ENCODE measurements around the gene WARS2.
A peak's percentile ranks its signal among the peaks of the same experiment; 100 is the strongest.
"Not testable (repeated sequence)": the region's sequence is repeated elsewhere in the genome, so short reads cannot be mapped to it uniquely, and the experiment has no call there.

The WARS2 gene

GRCh38 chr1:119179051-119179450 lies 38.6 kb upstream of the WARS2 start:
- H3K4me3 ChIP-seq (replicated peaks; ENCODE audit: low read depth, low read length), result no peak overlapping the region
- DNase-seq (ENCODE audit: extremely low read depth, low read depth), result no peak

DNA sequence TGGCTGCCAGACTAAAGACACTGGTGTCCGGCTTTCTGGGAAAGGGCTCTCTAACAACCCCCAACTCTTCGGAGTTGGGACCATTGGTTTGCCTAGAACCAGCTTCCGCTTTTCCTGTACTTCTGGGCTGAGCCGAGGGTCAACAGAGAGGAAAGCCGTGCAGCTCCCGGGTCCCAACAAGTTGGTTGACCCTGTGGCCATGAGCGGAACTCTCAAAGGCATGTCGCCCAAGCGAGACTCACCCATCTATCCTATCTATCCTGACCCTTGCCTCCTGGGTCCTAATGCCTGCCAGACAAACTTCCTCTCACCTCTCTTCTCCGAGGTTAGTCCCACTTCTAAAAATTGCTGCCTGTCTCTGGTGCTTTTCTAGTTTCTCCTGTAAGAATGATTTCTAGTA lies 32.5 kb upstream of the WARS2 start:
- H3K4me3 ChIP-seq (replicated peaks; ENCODE audit: low read depth, low read length); DNase-seq (ENCODE audit: extremely low read depth, low read depth): not testable (repeated sequence)

More at GRCh38 chr1:119179051-119179450, 38.6 kb upstream of the WARS2 start:
- TF ChIP-seq CTCF (IDR thresholded peaks at IDR 0.05; ENCODE audit: low read depth, low read length, missing control alignments), result no peak

DNA sequence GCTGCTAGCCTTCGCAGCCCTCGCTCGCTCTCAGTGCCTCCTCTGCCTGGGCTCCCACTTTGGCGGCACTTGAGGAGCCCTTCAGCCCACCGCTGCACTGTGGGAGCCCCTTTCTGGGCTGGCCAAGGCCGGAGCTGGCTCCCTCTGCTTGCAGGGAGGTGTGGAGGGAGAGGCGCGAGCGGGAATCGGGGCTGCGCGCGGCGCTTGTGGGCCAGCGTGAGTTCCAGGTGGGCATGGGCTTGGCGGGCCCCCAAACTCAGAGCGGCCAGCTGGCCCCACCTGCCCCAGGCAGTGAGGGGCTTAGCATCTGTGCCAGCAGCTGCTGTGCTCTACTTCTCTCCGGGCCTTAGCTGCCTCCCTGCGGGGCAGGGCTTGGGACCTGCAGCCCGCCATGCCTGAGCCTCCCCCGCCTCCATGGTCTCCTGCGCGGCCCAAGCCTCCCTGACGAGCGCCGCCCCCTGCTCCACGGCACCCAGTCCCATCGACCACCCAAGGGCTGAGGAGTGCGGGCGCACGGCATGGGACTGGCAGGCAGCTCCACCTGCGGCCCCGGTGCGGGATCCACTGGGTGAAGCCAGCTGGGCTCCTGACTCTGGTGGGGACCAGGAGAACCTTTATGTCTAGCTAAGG lies 31.0 kb upstream of the WARS2 start:
- DNase-seq (ENCODE audit: extremely low read depth, low read depth); H3K4me3 ChIP-seq (replicated peaks; ENCODE audit: low read depth, low read length): not testable (repeated sequence)

DNA sequence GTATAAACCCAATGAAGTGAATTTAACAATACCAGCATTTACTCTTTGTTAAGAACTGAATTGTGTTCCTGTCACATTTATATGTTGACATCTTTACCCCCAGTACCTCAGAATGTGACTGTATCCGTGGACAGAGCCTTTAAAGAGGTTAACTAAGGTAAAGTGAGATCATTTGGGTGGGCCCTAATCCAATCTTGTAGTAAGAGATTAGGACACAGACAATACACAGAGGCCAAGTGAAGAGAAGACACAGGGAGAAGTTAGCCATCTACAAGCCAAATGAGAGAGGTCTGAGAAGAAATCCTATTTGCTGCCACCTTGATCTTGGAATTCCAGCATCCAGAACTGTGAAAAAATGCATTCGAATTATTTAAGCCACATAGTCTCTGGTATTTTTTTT lies 22.9 kb upstream of the WARS2 start:
- no peak for TF ChIP-seq CTCF (IDR thresholded peaks at IDR 0.05; ENCODE audit: low read depth, low read length, missing control alignments)
- no peak for DNase-seq (ENCODE audit: extremely low read depth, low read depth)

GRCh38 chr1:119160866-119161265 lies 20.4 kb upstream of the WARS2 start:
- peak; percentile 32 for DNase-seq (ENCODE audit: extremely low read depth, low read depth)
- no peak for TF ChIP-seq CTCF (IDR thresholded peaks at IDR 0.05; ENCODE audit: low read depth, low read length, missing control alignments)
- no peak overlapping the region for H3K4me3 ChIP-seq (replicated peaks; ENCODE audit: low read depth, low read length)

More for the DNA sequence above, 22.9 kb upstream of the WARS2 start:
- H3K4me3 ChIP-seq (replicated peaks; ENCODE audit: low read depth, low read length), result no peak overlapping the region

DNA sequence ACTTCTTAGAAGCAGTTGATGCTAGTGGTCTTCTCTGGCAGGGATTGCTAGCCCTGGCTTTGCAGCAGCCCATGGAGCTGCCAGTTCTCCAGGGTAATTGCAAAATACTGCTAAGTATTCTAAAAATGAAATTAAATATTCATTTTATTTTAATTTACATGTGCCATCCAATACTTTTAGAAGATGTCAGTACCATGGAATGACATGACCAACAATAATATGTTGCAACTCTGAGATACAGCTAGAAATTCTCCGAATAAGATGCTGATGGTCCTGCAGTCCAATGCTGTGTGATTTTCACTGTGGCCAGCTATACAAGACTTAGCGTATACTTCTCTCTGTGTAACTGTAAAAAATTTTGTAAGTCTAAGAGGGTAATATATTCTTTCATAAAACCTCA lies 20.0 kb upstream of the WARS2 start:
- no peak overlapping the region for H3K4me3 ChIP-seq (replicated peaks; ENCODE audit: low read depth, low read length)
- no peak for TF ChIP-seq CTCF (IDR thresholded peaks at IDR 0.05; ENCODE audit: low read depth, low read length, missing control alignments)
- DNase-seq (ENCODE audit: extremely low read depth, low read depth), result no peak

DNA sequence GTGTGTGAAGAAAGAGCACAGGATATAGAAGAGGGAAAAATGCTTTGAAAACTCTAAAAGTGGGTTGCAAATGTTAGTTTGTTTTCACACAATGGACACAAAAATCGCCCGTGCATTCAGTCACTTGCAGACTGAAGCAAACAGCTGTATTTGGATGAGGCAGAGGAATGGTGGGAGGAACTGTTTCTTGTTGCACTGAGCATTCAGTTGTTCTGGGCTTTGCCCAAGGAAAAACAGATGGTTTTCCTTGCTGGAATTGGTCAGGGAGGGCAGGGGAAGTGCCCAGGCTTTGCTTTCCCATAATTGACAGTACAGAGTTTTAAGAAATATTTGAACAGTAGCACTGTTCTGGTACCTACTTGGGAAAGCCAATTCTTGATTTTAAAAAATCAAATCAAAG lies 19.5 kb upstream of the WARS2 start:
- no peak overlapping the region for H3K4me3 ChIP-seq (replicated peaks; ENCODE audit: low read depth, low read length)
- TF ChIP-seq CTCF (IDR thresholded peaks at IDR 0.05; ENCODE audit: low read depth, low read length, missing control alignments), result no peak
- no peak for DNase-seq (ENCODE audit: extremely low read depth, low read depth)

- TF ChIP-seq CTCF (IDR thresholded peaks at IDR 0.05; ENCODE audit: low read depth, low read length, missing control alignments), result no peak
- peak; percentile 70 for DNase-seq (ENCODE audit: extremely low read depth, low read depth)
Observed at GRCh38 chr1:119159111-119159510, 18.7 kb upstream of the WARS2 start.

DNA sequence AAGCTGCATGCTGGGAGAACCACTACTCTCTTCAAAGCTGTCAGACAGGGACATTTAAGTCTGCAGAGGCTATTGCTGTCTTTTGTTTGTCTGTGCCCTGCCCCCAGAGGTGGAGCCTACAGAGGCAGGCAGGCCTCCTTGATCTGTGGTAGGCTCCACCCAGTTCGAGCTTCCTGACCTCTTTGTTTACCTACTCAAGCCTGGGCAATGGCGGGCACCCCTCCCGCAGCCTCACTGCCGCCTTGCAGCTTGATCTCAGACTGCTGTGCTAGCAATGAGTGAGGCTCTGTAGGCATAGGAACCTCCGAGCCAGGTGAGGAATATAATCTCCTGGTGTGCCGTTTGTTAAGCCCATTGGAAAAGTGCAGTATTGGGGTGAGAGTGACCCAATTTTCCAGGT lies 16.3 kb upstream of the WARS2 start:
- DNase-seq (ENCODE audit: extremely low read depth, low read depth); H3K4me3 ChIP-seq (replicated peaks; ENCODE audit: low read depth, low read length): not testable (repeated sequence)

More at GRCh38 chr1:119159111-119159510, 18.7 kb upstream of the WARS2 start:
- no peak overlapping the region for H3K4me3 ChIP-seq (replicated peaks; ENCODE audit: low read depth, low read length)

- DNase-seq (ENCODE audit: extremely low read depth, low read depth), result not testable (repeated sequence)
Observed at GRCh38 chr1:119155069-119155468, 14.6 kb upstream of the WARS2 start.

More at GRCh38 chr1:119155069-119155468, 14.6 kb upstream of the WARS2 start:
- not testable (repeated sequence) for H3K4me3 ChIP-seq (replicated peaks; ENCODE audit: low read depth, low read length)
